GM19043 (cell line): ENCODE measurements around the gene MMAA.
A peak's percentile ranks its signal among the peaks of the same experiment; 100 is the strongest.
"Not testable (repeated sequence)": the region's sequence is repeated elsewhere in the genome, so short reads cannot be mapped to it uniquely, and the experiment has no call there.

ENCODE experiments used
- ATAC-seq: cut with Tn5 transposase; IDR thresholded peaks from one replicate; pipeline ENCODE4 v1.9.1; 2021; ENCODE audit warnings: low read depth; ENCODE audit not compliant: unreplicated experiment

Gene MMAA

DNA sequence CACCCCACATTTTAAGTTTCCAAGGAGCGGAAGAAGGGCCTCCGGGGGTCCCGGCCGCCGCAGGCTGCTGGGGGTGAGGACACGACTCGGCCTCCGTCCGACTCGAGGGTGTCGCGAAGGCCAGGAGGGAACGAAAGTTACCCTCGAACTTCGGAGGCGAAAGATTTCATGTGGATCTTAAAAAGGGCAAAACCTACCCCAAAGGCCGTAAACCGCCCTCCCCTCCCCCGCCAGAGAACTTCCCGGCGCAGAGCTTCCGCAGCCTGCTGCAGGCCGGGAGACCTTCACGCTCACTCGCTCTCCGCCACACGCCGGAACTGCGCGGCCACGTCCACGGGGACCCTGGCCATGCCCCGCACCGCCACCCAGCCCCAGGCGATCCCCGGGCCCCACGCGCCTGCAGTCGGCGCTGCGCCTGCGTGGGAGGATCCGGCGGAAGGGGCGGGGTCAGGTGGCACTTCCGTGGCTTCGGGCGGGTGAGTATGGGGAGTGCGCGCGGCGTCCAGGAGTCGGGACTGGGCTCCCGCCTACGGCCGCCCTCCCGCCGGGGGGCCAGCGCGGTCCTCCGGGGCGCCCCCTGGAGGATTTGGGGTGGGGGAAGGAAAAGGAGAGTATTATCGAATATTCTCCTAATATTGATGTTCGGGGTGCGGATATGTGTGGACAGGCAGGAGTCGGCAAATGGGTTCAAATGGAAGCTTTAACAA lies at the start of gene MMAA:
MMAA (plus strand) TSS at position 454 of the 707 bp plus-strand sequence. CDS start 19,755 bp downstream, outside the sequence.
- peak; percentile 76 for ATAC-seq

DNA sequence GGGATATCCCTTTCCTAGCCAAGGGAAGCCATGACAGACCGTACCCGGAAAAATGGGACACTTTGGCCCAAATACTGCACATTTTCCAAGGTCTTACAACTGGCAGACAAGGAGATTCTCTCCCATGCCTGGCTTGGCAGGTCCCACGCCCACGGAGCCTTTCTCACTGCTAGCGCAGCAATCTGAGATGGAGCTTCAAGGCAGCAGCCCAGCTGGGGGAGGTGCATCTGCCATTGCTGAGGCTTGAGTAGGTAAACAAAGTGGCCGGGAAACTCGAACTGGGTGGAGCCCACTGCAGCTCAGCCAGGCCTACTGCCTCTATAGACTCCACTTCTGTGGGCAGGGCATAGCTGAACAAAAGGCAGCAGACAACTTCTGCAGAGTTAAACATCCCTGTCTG lies 44.6 kb upstream of the MMAA start:
- not testable (repeated sequence) for ATAC-seq

DNA sequence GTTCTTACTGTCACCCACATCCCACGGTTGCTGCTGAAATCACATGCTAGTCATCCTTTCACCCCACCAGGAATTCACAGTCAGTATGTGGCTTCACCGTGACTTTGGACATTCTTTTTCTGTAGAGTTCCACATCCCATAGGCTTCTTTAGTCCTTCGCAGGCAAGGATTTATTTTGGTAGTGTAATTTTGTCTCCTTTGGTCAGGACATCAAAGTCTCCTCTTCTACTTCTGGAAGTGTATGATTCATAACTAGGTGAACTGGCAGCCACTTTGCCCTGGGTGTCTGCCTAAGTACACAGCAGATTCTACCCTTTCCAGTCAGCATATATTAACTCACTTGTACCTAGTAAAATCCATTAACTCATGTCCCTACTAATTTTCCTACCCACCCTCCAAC lies 38.3 kb upstream of the MMAA start:
- ATAC-seq: no peak

DNA sequence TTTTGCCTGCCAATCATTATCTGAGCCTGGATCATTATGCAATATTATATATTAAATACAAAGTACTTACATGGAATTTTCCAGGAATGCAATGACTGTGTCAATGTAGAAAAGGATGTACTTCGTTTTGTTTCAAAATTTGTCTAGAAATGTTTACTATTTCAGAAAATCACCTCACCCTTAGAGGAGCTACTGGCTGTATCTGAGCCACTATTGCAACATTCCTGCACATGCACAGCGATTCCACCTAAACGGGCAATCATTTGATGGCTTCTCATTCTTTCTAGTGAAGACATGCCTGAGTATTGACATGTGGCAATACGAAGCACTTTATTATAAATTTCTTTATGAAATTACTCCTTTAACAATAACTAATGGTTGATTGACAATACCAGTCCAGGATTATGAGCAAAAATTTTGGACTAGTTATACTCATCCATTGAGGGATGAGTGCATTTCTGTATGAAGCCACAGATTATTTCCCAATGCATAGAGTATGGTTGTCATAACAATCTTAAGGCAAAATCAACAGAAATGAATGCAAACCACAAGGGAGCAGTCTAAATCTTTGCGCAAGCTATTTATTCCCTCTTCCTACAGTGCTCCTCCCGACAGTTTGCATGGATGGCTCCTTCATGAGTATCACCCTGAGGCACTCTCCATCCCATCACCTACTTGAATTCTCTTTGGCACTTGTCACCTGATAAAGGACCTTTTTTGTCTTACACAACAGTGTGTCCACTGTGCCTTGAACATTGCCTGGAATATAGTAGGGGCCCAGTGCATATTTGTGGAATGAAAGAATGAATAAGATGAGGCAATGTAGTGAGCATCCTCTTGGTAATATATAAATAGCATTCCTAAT lies 35.8 kb upstream of the MMAA start:
- ATAC-seq: no peak

DNA sequence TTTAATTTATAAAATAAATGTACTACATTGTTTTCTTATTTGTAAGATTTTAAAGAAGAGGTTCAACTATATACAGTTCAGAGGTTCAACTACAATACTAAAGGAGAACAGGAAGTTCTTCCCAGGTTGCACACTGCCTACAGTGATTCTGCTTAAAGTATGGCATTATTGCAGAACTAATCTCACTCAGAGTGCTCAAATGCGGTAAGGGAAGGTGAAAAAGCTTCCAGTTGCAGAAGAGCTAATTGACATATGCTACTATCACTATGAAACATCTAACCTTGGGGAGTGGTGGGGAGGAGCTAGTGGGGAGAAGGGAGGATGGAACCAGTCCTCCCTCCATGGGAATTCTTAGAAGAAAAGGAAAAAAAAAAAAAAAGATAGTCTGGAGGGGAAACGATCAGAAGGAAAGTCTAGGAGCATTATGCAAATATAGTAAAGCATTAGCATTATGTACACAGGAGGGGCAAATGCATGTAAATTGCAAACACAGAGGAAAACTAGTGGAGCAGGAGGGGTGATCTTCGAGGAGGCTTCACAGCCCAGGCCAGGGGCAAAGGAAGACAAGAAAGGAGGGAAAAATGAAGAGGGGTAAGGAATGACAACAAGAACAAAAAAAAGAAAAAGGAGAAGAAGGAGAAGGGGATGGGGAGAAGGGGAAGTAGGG lies 32.0 kb upstream of the MMAA start:
- no peak for ATAC-seq

DNA sequence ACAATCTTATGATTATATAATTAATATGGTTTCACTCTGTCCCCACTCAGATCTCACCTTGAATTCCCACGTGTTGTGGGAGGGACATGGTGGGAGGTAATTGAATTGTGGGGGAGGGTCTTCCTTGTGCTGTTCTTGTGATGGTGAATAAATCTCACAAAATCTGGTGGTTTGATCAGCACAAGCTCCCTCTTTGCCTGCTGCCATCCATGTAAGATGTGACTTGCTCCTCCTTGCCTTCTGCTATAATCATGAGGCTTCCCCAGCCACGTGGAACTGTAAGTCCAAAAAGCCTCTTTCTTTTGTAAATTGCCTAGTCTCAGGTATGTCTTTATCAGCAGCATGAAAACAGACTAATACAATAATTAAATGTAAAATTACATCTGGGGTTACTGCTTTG lies 29.8 kb upstream of the MMAA start:
- ATAC-seq: not testable (repeated sequence)

DNA sequence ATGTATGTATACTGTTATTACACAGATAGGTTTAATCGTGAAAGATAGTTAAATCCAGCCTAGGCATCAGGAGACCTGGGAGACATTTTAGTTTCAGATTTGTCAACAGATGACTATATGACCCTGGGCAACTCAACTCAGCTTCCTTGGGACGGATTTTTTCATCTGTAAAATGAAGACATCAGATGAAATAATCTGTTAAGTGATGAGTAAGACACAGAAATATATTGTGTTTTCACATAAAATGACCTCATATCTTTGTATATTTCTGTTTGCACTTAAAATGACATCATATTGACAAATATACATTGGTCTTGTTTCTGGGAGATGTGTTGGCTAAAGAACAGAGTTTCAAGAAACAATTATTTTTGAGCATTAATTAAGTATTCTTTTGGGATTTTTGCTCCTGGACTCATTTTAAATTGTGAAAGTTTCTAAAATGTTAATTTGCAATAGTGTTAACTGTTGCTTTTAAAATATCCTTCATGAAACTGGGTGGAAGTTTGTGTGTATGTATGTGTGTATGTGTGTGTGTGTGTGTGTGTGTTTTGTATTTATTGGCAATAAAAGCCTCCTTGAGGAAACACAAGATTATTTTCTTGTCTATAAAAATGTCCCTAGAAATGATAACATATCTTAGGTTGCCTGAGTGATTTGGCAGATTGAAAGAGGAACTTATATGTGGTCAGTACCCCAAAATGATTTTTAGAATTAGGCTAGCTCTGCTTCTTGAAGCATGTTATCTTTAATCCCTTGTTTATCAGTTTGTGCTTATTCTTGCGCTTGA lies 29.1 kb upstream of the MMAA start:
- no peak for ATAC-seq

DNA sequence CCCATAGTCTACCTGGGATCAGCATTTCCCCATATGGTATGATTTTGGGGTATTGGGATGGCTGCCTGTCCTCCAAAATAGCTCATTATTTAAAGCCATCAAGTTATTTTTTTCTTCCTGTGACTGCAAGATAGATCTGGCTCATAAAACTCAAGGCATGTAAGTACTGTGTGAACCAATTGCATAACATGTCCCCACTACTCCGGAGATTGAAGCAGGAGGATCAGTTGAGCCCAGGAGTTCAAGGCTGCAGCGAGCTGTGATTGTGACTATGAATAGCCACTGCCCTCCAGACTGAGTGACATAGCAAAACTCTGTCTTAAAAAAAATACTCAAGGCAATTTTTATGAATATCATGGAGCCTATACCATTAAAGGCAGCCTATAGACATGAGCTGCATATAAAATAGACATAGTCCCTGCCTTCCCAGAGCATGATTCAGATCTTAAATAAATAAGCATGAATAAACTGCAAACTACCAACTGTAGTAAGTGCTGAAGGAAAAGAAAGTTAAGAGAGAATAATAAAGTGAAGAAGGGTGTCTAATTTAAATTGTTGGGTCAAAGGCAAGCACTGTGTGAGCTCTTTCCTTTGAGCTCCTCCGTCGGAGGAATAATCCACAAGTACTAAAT lies 16.9 kb upstream of the MMAA start:
- ATAC-seq: no peak

DNA sequence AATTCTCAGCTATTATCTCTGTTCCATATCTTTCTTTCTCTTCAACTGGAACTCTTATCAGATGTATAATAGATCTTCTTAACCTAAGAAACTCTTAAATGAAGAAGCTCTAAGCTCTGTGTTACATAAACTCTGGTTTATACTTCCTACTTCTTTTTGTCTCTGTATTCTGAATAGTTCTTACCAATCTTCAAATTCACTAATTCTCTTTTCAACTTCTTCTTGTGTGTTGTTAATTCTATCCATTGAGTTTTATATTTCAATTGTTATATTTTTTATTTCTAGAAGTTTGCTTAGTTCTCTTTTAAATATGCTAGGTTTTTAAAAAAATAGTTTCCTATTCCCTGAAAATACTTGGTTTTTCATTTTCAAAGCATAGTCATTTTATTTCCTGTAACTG lies 13.2 kb upstream of the MMAA start:
- no peak for ATAC-seq

DNA sequence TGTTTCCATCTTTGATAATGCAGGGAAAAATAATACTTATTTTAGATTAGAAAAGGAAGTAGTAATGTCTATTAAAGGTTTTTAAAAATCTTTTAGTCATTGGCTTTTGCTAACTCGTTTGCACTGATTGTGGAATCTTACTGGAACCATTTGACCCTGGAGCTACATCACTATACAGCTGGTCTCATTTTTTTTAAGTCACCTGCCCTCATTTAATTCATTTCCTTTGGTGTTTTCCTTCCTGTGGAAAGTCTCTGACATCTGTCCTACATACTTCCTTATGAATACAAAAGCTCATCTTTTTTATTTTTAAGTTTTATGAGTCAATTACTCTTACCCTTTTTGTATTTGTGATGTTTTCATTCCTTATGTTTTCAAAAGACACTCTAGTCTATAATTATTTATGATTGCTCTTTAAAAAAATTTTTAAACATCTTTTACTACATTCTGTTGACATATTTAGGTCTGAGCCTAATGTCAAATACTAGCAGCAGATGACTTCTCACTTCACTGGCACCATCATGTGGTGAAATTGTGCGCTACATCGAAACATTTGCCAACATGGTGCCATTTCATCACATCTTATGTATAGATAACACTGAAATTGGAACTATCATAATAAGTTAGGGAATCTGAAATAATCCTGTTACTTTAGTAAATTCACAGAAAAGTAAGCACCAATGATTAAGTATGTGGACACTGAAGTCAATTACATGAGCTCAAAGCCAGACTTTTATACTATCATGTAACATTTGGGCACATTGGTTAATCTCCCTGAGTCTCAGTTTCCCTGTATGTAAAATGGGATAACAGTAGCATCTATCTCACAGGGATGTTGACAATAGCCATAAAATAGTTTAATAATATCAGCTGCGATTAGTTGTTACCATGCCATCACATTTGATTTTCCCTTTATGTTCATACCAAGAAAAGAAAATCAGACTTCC lies 9.4 kb upstream of the MMAA start:
- peak; percentile 50 for ATAC-seq

DNA sequence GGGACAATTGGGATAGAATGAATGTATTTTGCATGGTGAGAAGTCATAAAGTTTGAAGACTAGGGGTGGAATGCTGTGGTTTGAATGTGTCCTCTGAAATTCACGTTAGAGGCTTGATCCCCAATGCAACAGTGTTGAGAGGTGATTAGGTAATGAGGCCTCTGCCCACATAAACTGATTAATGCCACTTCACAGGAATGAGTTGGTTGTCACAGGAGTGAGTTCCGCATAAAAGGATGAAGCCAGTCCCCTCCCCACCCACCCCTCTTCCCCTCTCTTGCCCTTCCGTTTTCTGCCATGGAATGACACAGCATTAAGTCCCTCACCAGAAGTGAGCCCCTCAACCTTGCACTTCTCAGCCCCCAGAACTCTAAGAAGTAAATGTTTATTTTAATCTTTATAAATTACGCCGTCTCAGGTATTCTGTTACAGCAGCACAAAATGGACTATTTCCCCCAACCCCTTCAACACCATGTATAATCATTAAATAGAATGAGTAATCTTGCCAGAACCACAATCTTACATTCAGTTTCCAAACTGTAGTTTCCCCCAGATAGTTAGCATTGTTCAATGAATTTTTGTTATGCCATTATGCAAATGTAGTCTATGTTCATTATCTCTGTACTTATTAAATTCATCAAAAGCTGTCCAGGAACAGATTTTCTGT lies 5.5 kb upstream of the MMAA start:
- peak; percentile 68 for ATAC-seq

DNA sequence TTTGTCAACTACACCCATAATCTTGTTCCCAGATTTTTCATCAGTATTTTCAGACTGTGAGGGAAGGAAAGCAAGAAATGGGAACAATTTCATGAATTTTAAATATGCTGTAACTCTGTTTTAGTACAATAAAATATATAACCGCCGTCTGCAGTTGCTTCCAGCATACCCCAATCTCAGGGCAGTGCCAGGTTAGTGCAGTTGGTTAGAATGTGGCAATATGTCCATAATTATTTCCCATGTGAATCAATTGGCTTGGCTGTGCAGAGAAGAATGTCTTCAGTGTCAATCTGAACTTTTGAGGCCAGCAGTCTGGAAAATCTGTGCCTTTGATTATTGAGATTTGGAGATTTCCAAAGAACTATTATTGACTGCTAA lies 5.0 kb upstream of the MMAA start:
- no peak for ATAC-seq

DNA sequence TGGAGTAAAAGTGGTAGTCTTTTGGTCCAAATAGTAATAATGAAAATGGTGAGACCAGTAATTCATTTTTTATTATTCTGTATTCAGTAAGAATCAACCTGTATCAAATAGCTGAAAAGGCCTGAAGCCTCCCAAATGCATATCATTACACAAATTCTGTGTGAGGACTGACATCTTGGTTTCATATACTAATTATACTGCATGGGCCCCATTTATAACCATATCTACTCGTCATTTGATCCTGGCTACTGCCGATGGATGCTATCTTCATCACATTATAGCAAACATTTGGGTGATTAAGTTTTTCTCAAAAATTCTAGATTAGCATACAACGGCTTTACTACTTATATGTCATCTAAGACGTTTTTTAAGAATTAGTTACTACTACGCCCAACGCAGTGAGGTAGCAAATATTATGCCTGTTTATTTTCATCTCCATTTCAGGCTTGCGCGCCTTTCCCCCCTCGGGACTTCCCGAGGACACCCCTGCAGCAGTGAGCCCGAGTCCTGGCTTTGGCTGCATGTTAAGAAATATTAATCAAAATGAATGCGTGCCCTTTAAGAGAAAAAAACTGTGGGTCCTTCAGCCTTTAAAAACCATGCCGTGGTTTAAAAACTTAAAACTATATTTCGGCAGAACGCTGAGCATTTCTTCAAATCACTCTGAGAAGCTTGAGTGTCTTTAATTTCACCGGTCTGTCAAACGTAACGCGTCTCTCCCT lies 814 bp upstream of the MMAA start:
- no peak for ATAC-seq

DNA sequence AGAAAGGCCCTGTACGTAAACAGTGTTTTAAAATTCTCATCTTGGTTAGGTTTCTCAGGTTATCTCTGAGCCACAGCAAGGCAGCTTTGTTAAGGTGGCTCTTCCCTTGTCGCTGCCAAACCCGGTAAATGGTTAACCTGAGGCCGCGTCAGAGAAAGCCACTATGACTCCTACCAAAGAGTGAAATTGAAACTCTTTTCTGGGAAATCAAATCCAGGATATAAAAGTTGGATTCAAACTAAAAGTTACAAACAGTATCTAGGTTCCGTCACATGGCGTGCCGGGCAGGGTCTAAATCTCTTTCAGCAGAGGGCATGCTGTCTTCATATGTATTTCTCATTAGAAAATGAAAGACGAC lies 433 bp downstream of the MMAA start:
- ATAC-seq: peak; percentile 43

DNA sequence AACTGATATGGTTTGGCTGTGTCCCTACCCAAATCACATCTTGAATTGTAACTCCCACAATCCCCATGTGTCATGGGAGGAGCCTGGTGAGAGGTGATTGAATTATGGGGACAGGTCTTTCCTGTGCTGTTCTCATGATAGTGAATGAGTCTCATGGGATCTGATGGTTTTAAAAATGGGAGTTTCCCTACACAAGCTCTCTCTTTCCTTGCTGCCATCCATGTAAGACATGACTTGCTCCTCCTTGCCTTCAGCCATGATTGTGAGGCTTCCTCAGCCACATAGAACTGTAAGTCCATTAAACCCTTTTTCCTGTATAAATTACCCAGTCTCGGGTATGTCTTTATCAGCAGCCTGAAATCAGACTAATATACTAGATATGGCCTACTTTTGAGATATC lies 2.9 kb downstream of the MMAA start:
- ATAC-seq: not testable (repeated sequence)

DNA sequence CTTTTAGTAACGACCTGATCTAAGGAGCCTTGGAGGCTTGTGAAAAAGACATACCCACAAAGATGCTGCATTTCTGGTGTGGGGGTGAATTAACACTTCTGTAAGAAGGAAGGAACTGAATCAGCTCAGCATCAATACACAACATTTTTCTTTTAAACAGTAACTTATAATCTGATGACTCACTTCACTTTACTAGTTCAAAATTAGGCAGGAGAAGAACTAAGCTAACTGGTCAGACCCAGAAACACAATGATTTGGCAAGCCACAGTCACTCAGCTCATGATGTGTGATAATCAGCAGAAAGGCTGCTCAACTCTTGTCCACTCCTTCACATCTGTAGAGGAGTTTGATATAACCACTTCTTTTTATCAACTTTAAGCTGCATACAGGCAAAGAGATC lies 4.6 kb downstream of the MMAA start:
- peak; percentile 36 for ATAC-seq

DNA sequence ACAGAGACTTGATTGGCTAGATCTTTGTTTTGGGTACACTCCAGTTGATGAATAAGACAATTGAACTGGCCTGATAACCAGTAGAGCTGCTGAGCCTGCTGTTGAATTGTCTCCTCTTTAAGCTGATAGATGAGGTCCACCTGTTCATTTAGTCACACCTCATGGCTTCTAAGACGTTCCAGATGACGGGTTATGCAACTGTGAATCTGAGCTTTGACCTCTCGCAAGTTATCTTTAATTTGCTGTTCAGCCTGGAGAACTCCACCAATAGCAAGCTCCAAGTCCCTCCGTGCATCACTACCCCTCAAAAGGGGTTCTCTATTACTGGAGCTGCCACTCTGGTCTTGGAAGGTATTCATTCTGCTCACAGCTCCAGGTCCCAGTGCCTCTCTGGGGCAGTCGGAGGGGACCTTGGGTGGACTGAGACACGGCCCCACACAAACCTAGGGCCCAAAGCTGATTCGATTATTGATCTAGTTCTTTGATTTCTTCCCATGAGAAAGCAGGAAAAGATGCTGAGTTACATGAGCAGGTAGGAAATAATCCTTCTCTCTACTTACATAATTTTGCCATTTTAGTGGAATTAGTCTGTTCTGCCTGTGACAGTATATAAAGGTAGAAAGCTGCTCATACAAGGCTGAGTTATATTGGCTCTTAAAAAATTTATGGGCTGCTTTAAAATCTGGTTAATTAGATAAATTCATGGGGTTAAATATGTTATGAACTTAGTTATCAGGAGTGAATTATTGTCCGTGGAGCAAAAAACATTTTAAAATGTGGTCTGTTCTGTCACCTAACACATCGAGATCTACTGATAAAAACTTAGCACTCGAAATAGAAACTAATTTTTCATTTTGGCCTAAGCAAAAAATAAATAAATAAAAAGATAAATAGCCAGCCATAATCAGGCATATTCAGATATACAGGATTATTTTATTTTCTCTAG lies 6.8 kb downstream of the MMAA start:
- ATAC-seq: no peak
